ENCODE data around the gene FSIP1.

The FSIP1 gene

GRCh38 chr15:39565851-39566250 lies 216.8 kb downstream of the FSIP1 start:
- no peak for TF ChIP-seq POLR2A (IDR thresholded peaks at IDR 0.05; ENCODE audit: low read depth, low read length)
- FAIRE-seq (no peak), DNase-seq (ENCODE audit: insufficient read length, low spot score) (no peak)

- no peak for TF ChIP-seq POLR2A (IDR thresholded peaks at IDR 0.05; ENCODE audit: low read depth, low read length)
- FAIRE-seq (no peak), DNase-seq (ENCODE audit: insufficient read length, low spot score) (no peak)
Observed at GRCh38 chr15:39564972-39565665, 217.5 kb downstream of the FSIP1 start.

GRCh38 chr15:39558421-39558820 lies 224.2 kb downstream of the FSIP1 start:
- FAIRE-seq, result no peak
- no peak for TF ChIP-seq POLR2A (IDR thresholded peaks at IDR 0.05; ENCODE audit: low read depth, low read length)
- DNase-seq (ENCODE audit: insufficient read length, low spot score), result no peak

- no peak for FAIRE-seq
- DNase-seq (ENCODE audit: insufficient read length, low spot score), result no peak
- TF ChIP-seq POLR2A (IDR thresholded peaks at IDR 0.05; ENCODE audit: low read depth, low read length), result no peak
Observed at GRCh38 chr15:39556461-39556860, 226.2 kb downstream of the FSIP1 start.

GRCh38 chr15:39555885-39556284 lies 226.8 kb downstream of the FSIP1 start:
- FAIRE-seq, result no peak
- no peak for DNase-seq (ENCODE audit: insufficient read length, low spot score)
- TF ChIP-seq POLR2A (IDR thresholded peaks at IDR 0.05; ENCODE audit: low read depth, low read length), result no peak

GRCh38 chr15:39554746-39555387 lies 227.8 kb downstream of the FSIP1 start:
- DNase-seq (ENCODE audit: insufficient read length, low spot score), result no peak
- no peak for FAIRE-seq
- no peak for TF ChIP-seq POLR2A (IDR thresholded peaks at IDR 0.05; ENCODE audit: low read depth, low read length)

GRCh38 chr15:39553947-39554693 lies 228.5 kb downstream of the FSIP1 start:
- no peak for FAIRE-seq
- DNase-seq (ENCODE audit: insufficient read length, low spot score), result no peak
- no peak for TF ChIP-seq POLR2A (IDR thresholded peaks at IDR 0.05; ENCODE audit: low read depth, low read length)

GRCh38 chr15:39552556-39552955 lies 230.1 kb downstream of the FSIP1 start:
- no peak for DNase-seq (ENCODE audit: insufficient read length, low spot score)
- no peak for FAIRE-seq
- no peak for TF ChIP-seq POLR2A (IDR thresholded peaks at IDR 0.05; ENCODE audit: low read depth, low read length)

- DNase-seq (ENCODE audit: insufficient read length, low spot score) (no peak), FAIRE-seq (no peak)
- TF ChIP-seq POLR2A (IDR thresholded peaks at IDR 0.05; ENCODE audit: low read depth, low read length), result no peak
Observed at GRCh38 chr15:39551476-39551875, 231.2 kb downstream of the FSIP1 start.

All from H54 (cell line).